HepG2 (cell line): ENCODE measurements around the gene GLUD1.
A peak's percentile ranks its signal among the peaks of the same experiment; 100 is the strongest.
"Not testable (repeated sequence)": the region's sequence is repeated elsewhere in the genome, so short reads cannot be mapped to it uniquely, and the experiment has no call there.

Source experiments
- BRCA1 ChIP-seq: sonication (generic); formaldehyde crosslinking; IDR thresholded peaks from 2 replicates; pipeline ENCODE4 v1.4.0; 2020; ENCODE audit warnings: missing genetic modification reagents
- FOXA1 ChIP-seq, 2 experiments: fragments of 450-650 bp in 1 of 2; sonication (generic) in 1 of 2; formaldehyde crosslinking in 1 of 2; IDR thresholded peaks; 2 replicates each; pipeline versions ENCODE4 v1.4.0 to v1.6.1; 2016 to 2020; ENCODE audit warnings: missing genetic modification reagents in 1 of 2
- FOXM1 ChIP-seq: sonication (generic); formaldehyde crosslinking; IDR thresholded peaks from 2 replicates; pipeline ENCODE4 v1.5.0; 2020; ENCODE audit warnings: missing genetic modification reagents
- KLF11 ChIP-seq: IDR thresholded peaks from 2 replicates; pipeline ENCODE4 v1.6.1; 2016; ENCODE audit warnings: missing compliant biosample characterization
- KLF16 ChIP-seq, 2 experiments: sonication (generic) in 1 of 2; formaldehyde crosslinking in 1 of 2; IDR thresholded peaks; 2 replicates each; pipeline versions ENCODE4 v1.6.1 to v1.8.0; 2016 to 2023; ENCODE audit warnings: missing genetic modification reagents in 2 of 2, missing compliant biosample characterization in 1 of 2
- SALL1 ChIP-seq: sonication (generic); formaldehyde crosslinking; IDR thresholded peaks from 2 replicates; pipeline ENCODE4 v1.8.0; 2022; ENCODE audit warnings: mild to moderate bottlenecking, missing genetic modification reagents
- SKI ChIP-seq: fragments of 450-650 bp; IDR thresholded peaks from one replicate; pipeline ENCODE4 v1.6.1; 2018; ENCODE audit warnings: mild to moderate bottlenecking; ENCODE audit not compliant: partially characterized antibody
- ZNF207 ChIP-seq: fragments of 450-650 bp; IDR thresholded peaks from 2 replicates; pipeline ENCODE4 v1.6.1; 2016; ENCODE audit warnings: antibody characterized with exemption, borderline replicate concordance
- ZNF24 ChIP-seq: fragments of 450-650 bp; IDR thresholded peaks from 2 replicates; pipeline ENCODE4 v1.6.1; 2017; ENCODE audit warnings: antibody characterized with exemption, mild to moderate bottlenecking
- TF ChIP-seq, protein P1 (sequence below): sonication (generic); formaldehyde crosslinking; IDR thresholded peaks from 2 replicates; pipeline ENCODE4 v1.4.0; 2020; ENCODE audit warnings: missing genetic modification reagents

- TF ChIP-seq SKI; BRCA1 (CRISPR knock-in tag); ZNF207; KLF16 (CRISPR knock-in tag; IDR thresholded peaks at IDR 0.05); FOXM1 (CRISPR knock-in tag); KLF11 (CRISPR knock-in tag); ZNF24; FOXA1 (IDR thresholded peaks at IDR 0.05); FOXA1 (CRISPR knock-in tag; IDR thresholded peaks at IDR 0.05): not testable (repeated sequence)
- TF ChIP-seq, protein P1, sequence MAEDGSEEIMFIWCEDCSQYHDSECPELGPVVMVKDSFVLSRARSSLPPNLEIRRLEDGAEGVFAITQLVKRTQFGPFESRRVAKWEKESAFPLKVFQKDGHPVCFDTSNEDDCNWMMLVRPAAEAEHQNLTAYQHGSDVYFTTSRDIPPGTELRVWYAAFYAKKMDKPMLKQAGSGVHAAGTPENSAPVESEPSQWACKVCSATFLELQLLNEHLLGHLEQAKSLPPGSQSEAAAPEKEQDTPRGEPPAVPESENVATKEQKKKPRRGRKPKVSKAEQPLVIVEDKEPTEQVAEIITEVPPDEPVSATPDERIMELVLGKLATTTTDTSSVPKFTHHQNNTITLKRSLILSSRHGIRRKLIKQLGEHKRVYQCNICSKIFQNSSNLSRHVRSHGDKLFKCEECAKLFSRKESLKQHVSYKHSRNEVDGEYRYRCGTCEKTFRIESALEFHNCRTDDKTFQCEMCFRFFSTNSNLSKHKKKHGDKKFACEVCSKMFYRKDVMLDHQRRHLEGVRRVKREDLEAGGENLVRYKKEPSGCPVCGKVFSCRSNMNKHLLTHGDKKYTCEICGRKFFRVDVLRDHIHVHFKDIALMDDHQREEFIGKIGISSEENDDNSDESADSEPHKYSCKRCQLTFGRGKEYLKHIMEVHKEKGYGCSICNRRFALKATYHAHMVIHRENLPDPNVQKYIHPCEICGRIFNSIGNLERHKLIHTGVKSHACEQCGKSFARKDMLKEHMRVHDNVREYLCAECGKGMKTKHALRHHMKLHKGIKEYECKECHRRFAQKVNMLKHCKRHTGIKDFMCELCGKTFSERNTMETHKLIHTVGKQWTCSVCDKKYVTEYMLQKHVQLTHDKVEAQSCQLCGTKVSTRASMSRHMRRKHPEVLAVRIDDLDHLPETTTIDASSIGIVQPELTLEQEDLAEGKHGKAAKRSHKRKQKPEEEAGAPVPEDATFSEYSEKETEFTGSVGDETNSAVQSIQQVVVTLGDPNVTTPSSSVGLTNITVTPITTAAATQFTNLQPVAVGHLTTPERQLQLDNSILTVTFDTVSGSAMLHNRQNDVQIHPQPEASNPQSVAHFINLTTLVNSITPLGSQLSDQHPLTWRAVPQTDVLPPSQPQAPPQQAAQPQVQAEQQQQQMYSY (CRISPR knock-in tag), result not testable (repeated sequence)
- peak; percentile 74 for TF ChIP-seq SALL1 (CRISPR knock-in tag)
Observed at GRCh38 chr10:87083576-87084290, 10.9 kb downstream of the GLUD1 start.
